ENCODE data around the gene TNFRSF21.
"Not testable (repeated sequence)": the region's sequence is repeated elsewhere in the genome, so short reads cannot be mapped to it uniquely, and the experiment has no call there.

Gene TNFRSF21

GRCh38 chr6:47247227-47247797 lies 62.4 kb downstream of the TNFRSF21 start:
- no peak for DNase-seq

DNA sequence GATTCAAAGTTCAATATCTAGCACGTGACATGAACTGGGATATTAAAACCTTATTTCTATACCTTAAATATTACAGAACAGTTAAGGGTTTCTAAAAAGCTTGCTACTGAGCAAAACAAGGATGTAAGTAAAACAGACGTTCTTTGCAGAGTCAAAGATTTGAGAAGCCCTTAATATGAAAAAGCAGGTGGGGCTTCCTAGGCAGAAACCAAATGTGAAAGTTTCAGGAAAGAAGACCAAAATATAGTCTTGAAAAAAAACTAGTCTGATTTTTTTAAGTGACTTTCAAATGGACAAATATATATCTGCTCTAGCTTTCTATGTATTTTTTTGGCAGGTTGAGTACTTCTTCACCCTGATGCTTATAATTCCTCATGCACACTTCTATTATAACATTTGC lies 63.2 kb downstream of the TNFRSF21 start:
- DNase-seq = no peak

DNA sequence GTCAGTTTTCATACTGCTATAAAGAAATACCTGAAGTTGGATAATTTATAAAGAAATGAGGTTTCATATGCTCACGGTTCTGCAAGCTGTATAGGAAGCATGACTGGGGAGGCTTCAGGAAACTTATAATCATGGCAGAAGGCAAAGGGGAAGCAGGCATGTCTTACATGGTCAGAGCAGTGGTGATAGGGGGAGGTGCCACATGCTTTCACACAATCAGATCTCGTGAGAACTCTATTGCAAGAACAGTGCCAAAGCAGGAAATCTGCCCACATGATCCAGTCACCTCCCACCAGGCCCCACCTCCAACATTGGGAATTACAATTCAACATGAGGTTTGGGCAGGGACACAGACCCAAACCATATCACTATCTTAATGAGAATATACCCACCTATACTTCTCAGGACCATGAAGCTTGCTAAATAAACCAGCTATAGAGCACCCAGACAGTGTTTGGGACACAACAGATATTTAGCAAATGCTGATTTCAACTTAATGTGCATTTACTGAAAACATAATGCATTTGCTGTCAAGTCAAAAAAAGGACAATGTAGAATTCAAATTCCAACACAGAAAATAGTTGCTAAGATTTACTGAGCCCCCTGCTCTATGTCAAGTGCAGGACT lies 63.8 kb downstream of the TNFRSF21 start:
- no peak for DNase-seq

- DNase-seq = peak; percentile 51
Measured at GRCh38 chr6:47242483-47243386, 67.0 kb downstream of the TNFRSF21 start.

DNA sequence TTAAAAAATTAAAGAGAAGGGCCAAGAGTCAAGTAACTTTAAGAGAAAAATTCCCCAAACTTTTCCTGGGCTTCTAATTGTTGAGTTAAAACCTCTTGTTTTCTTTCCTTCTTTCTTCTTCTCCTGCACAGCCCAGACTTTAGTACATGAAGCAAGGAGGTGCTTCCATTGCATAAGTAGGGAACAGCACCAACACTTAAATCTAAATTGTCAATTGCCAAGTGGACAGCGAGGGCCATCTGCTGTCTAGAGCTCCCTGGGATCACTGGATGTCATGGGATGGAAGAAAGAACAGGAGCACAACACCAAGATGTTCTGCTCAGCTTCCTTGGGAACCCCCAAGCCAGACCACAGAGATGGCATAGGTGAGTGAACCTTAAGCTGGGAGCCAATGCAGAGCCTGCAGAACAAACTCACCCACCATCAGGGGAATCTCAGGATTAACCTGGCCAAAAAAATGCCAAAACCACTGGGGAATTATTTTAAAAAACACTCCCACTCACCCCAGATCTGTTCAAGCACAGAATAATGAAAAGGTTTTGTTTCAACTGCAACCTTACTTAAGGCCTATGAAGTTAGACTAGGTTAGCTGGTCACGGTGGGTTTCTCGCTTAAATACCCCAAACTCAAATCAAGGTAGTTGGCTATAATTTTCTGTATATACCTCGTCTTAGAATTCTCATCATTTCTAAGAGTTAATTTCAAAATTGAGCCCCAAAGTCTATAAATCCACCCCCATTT lies 67.8 kb downstream of the TNFRSF21 start:
- DNase-seq = no peak

- no peak for DNase-seq
Measured at GRCh38 chr6:47240277-47240890, 69.3 kb downstream of the TNFRSF21 start.

- no peak for DNase-seq
Measured at GRCh38 chr6:47239546-47239945, 70.2 kb downstream of the TNFRSF21 start.

DNA sequence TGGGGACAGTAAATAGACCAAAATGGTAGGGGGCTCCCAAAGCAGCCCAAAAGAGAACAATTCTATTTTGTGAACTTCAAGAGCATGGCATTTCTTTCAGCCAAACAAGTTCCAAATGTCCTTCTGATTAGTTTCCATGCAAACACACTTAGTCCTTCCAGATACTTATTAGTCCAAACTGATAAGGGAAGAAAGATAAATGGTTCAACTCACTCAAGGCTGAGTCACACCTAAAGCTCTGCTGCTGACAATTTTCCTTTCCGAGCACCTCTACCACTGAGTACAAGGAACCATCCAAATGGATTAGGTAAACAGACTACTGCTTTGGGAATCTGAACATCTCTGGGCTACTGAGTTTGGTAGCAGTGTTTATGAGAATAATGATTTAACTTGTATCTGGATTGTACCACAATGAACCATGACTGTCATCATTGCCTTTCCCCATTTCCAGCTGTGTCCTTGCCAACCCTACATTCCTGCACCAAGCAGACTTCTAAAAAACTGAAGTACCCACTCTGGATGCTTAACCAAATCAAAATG lies 71.2 kb downstream of the TNFRSF21 start:
- no peak for DNase-seq

- DNase-seq = no peak
Measured at GRCh38 chr6:47237196-47237595, 72.5 kb downstream of the TNFRSF21 start.

- DNase-seq = no peak
Measured at GRCh38 chr6:47235964-47236760, 73.5 kb downstream of the TNFRSF21 start.

DNA sequence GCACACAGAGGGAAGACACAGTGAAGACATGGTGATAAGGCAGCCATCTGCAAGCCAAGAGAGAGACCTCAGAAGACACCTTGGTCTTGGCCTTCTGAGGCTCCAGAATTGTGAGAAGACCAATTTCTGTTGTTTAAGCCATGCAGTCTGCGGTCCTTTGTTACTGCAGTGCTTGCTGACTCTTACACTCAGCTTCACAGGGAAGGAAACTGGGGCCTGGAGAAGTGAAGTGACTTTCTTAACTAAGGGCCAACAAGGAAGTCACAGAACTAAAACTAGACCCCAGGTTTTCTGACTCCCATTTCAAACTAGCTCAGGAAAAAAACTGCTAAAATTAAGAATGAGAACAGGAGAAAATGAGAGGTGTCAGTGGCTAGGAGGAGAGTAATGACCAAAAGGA lies 74.3 kb downstream of the TNFRSF21 start:
- DNase-seq = no peak

- DNase-seq = no peak
Measured at GRCh38 chr6:47234266-47234933, 75.3 kb downstream of the TNFRSF21 start.

DNA sequence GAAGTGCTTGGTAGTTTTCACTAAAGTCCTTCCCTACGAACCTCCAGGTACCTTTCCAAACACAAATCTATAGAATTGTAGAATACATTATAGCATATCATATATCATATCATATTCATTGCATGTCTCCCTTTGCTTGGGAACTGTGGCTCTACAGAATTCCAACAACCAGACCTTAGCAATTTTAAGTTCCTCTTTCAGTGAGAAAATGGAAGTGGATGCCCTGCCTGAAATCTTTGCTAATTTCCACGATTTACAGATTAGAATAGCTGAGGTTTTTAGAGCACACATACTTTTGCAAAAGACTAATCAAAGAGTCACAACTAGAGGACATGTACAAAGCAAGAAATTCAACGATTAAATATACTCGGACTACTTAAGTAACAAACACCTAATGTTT lies 78.6 kb downstream of the TNFRSF21 start:
- DNase-seq = no peak

DNA sequence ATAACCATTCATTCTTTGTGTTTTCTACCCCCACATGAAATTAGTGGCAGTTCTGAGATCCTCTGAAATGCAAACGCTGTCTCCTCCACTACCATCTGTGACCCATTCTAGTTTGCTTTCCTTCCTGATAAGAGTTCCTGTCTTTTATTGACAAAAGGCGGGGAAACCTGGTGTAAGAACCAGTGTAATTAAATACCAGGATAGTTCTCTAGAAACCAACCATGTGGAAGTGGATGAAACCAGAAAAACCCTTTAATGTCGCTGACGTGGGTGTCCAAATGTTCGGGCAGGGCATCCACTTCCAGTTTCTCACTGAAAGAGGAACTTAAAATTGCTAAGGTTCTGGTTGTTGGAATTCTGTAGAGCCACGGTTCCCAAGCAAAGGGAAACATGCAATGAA lies 79.1 kb downstream of the TNFRSF21 start:
- no peak for DNase-seq

GRCh38 chr6:47229255-47229654 lies 80.5 kb downstream of the TNFRSF21 start:
- no peak for DNase-seq

- not testable (repeated sequence) for DNase-seq
Measured at GRCh38 chr6:47228093-47228492, 81.6 kb downstream of the TNFRSF21 start.

DNA sequence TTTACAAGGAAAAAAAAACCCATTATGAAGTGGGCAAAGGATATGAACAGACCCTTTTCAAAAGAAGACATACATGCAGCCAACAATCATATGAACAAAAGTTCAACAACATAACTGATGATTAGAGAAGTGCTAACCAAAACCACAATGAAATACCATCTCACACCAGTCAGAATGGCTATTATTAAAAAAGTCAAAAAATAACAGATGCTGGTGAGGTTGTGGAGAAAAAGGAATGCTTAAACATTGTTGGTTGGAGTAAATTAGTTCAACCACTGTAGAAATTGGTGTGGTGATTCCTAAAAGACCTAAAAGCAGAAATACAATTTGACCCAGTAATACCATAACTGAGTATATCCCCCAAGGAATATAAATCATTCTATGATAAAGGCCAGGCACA lies 86.5 kb downstream of the TNFRSF21 start:
- not testable (repeated sequence) for DNase-seq

DNA sequence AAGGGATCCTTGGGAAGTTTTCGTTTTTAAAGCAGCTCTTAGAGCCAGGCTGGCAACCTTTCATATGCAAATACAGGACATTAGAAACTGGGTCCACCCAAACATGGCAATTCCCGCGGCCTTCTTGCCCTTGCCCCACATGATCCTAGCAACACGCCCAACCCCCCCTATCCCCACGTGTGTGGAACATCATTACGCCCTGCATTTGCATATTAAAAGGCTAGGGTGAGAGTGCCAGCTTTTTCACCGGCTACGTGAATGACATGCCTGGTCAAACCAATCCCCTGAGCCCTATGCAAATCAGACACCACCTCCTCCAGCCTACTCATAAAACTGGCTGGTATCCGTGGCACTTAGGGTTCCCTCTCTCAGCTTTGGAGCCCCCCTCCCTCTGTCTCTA lies 88.1 kb downstream of the TNFRSF21 start:
- no peak for DNase-seq

DNA sequence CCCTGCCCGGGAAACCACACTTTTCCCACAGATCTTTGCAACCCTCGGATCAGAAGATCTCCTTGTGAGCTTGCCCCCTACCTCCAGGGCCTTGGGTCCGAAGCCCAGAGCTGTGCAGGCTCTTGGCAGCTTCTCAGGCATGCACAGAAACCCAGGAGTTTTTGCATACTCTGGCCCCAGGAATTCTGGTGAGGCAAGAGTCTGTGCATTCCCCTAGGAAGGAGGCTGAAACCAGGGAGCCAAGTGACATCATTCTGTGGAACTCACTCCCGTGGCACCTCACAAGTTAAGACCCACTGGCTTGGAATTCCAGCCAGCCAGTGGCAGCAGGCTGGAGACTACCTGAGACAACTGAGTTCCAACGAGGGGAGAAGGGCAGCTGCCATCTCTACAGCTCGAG lies 100.1 kb downstream of the TNFRSF21 start:
- DNase-seq = no peak

DNA sequence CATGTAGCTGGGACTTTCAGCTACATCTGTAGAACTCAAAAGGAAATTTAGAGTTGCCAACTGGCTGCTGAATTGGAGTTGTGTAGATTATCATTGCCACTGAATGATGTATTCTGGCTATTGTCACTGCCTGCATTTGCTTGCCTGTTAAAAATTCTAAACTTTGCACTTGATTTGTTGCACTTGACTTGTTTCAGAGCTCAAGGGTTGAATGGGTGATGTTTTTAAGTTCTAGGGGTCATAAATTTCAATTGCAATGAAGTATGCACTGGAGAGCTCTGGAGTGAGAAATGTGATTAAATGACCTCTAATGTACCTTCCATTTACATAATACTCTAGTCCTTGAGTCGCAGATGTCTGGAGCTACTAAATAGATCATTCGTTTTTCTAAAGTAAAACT lies 102.4 kb downstream of the TNFRSF21 start:
- DNase-seq = no peak

DNA sequence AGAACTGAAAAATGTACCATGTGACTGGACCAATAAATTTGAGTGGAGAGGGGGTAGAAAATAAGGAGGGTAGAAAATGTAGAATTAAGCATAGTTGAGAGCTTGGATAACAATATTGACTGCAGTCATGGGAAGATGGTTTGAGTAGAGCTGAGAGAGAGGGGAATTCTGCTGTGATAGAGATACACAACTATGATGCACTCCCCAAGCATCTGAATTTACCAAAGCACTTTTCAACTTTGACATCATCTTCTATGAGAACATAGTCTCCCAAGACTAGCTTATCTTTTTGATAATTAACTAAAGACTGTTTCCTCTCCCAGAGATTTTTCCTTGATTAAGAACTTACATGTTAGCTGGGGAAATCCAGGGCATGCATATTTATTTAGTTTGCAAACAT lies 103.1 kb downstream of the TNFRSF21 start:
- DNase-seq = no peak
